ENCODE measurements around the gene CCDC107. TPM values are rescaled to one million over a fixed set of nuclear protein-coding genes. Genes with fewer than 3 reads are reported as not detected.

Gene CCDC107
- total and polyA plus RNA-seq, 4 donors, result 5.4 to 20.2 (median 10.4) TPM

DNA sequence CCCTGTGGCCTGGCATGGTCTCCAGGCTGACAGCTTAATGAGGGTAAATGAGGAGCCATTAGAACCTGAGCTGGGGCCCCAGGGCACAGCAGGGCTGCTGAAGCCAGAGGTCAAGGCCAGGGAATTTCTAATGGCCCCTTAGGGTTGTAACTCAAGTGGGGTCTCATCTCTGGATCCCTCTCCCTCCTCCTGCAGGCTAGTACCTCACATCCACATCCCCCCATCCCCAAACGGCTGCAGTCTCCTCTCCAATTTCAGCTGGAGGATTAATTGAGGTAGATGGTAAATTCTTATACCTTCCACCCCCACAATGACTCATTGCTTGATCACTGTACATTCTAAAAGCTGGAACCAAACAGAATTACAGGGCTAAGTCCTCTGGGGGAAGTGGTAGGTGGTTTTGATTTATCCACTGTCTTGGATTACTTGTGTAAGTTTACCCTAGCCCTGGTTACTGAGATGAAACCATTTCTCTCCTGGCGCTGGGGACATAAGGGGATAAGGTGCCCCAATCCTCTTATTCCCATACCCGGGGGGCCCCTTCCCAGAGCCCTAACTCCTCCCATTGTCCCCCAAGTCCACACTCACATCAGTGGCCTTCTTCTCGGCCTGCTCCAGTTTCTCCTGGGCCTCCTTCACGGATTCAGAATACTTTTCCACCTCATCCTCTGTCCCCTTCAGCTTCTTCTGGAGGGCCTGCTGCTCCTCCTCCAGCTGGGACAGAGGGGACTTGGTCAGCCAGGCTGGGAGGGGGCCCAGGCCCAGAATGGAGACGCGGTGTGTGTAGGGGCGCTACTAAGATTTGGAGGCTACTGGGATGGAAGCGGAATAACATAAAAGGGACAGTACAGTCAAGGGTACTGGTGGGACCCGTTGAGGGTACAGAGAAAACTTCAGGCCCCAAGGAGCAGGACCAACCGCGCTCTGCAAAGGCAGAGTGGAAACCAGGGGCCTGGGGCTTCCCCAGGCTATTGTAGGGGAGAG is 30.8 kb downstream of the CCDC107 start:
- no peak overlapping the region for H3K9ac ChIP-seq (ENCODE audit: low read depth in 1 of 2, low read length in 2 of 2)
- H3K27ac ChIP-seq (ENCODE audit: low read depth in 1 of 2, low read length in 2 of 2), result peak overlapping the region in 1 of 2 donors; percentile 12
- peak overlapping the region in 1 of 3 donors; percentile 22 for H3K4me3 ChIP-seq (ENCODE audit: low read depth in 1 of 3, low read length in 3 of 3)
- no peak for TF ChIP-seq TAF1 (conservative IDR thresholded peaks at IDR 0.05)
- no peak for TF ChIP-seq FOXA2 (IDR thresholded peaks at IDR 0.05)
- TF ChIP-seq, protein P1, sequence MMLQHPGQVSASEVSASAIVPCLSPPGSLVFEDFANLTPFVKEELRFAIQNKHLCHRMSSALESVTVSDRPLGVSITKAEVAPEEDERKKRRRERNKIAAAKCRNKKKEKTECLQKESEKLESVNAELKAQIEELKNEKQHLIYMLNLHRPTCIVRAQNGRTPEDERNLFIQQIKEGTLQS (IDR thresholded peaks at IDR 0.05), result no peak
- TF ChIP-seq, protein P2, sequence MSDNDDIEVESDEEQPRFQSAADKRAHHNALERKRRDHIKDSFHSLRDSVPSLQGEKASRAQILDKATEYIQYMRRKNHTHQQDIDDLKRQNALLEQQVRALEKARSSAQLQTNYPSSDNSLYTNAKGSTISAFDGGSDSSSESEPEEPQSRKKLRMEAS (IDR thresholded peaks at IDR 0.05), result no peak
- TF ChIP-seq NR2F2 (IDR thresholded peaks at IDR 0.05), result no peak
- no peak for TF ChIP-seq YY1 (IDR thresholded peaks at IDR 0.05)
- no peak for TF ChIP-seq JUND (IDR thresholded peaks at IDR 0.05)
- no peak for TF ChIP-seq FOXA1 (IDR thresholded peaks at IDR 0.05)
- no peak for TF ChIP-seq RAD21 (IDR thresholded peaks at IDR 0.05)
- TF ChIP-seq EGR1 (IDR thresholded peaks at IDR 0.05; ENCODE audit: low read depth in 2 of 2), result no peak
- TF ChIP-seq HNF4G (IDR thresholded peaks at IDR 0.05), result no peak
- TF ChIP-seq, protein P3, sequence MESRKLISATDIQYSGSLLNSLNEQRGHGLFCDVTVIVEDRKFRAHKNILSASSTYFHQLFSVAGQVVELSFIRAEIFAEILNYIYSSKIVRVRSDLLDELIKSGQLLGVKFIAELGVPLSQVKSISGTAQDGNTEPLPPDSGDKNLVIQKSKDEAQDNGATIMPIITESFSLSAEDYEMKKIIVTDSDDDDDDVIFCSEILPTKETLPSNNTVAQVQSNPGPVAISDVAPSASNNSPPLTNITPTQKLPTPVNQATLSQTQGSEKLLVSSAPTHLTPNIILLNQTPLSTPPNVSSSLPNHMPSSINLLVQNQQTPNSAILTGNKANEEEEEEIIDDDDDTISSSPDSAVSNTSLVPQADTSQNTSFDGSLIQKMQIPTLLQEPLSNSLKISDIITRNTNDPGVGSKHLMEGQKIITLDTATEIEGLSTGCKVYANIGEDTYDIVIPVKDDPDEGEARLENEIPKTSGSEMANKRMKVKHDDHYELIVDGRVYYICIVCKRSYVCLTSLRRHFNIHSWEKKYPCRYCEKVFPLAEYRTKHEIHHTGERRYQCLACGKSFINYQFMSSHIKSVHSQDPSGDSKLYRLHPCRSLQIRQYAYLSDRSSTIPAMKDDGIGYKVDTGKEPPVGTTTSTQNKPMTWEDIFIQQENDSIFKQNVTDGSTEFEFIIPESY (IDR thresholded peaks at IDR 0.05), result no peak
- TF ChIP-seq, protein P4, sequence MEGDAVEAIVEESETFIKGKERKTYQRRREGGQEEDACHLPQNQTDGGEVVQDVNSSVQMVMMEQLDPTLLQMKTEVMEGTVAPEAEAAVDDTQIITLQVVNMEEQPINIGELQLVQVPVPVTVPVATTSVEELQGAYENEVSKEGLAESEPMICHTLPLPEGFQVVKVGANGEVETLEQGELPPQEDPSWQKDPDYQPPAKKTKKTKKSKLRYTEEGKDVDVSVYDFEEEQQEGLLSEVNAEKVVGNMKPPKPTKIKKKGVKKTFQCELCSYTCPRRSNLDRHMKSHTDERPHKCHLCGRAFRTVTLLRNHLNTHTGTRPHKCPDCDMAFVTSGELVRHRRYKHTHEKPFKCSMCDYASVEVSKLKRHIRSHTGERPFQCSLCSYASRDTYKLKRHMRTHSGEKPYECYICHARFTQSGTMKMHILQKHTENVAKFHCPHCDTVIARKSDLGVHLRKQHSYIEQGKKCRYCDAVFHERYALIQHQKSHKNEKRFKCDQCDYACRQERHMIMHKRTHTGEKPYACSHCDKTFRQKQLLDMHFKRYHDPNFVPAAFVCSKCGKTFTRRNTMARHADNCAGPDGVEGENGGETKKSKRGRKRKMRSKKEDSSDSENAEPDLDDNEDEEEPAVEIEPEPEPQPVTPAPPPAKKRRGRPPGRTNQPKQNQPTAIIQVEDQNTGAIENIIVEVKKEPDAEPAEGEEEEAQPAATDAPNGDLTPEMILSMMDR (IDR thresholded peaks at IDR 0.05; ENCODE audit: low read depth, low read length, missing input control), result no peak
- no peak for TF ChIP-seq RXRA (IDR thresholded peaks at IDR 0.05)
- TF ChIP-seq, protein P5, sequence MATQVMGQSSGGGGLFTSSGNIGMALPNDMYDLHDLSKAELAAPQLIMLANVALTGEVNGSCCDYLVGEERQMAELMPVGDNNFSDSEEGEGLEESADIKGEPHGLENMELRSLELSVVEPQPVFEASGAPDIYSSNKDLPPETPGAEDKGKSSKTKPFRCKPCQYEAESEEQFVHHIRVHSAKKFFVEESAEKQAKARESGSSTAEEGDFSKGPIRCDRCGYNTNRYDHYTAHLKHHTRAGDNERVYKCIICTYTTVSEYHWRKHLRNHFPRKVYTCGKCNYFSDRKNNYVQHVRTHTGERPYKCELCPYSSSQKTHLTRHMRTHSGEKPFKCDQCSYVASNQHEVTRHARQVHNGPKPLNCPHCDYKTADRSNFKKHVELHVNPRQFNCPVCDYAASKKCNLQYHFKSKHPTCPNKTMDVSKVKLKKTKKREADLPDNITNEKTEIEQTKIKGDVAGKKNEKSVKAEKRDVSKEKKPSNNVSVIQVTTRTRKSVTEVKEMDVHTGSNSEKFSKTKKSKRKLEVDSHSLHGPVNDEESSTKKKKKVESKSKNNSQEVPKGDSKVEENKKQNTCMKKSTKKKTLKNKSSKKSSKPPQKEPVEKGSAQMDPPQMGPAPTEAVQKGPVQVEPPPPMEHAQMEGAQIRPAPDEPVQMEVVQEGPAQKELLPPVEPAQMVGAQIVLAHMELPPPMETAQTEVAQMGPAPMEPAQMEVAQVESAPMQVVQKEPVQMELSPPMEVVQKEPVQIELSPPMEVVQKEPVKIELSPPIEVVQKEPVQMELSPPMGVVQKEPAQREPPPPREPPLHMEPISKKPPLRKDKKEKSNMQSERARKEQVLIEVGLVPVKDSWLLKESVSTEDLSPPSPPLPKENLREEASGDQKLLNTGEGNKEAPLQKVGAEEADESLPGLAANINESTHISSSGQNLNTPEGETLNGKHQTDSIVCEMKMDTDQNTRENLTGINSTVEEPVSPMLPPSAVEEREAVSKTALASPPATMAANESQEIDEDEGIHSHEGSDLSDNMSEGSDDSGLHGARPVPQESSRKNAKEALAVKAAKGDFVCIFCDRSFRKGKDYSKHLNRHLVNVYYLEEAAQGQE (IDR thresholded peaks at IDR 0.05), result no peak
- TF ChIP-seq GABPA (IDR thresholded peaks at IDR 0.05 in 1 of 2, conservative IDR thresholded peaks at IDR 0.05 in 1 of 2), result no peak
- no peak for TF ChIP-seq SP1 (IDR thresholded peaks at IDR 0.05)
- peaks cover 0 to 2% (median 0%) of the 10 kb centered on the region in 4 donors for H3K36me3 ChIP-seq (ENCODE audit: control insufficient read depth in 4 of 4, insufficient read depth in 3 of 4, low read depth in 1 of 4, low read length in 3 of 4)
- peaks cover 0 to 10% (median 5%) of the 10 kb centered on the region in 4 donors for H3K4me1 ChIP-seq (ENCODE audit: control insufficient read depth in 4 of 4, insufficient read depth in 4 of 4, low read length in 3 of 4)
- no peak for DNase-seq (ENCODE audit: low spot score)
- 90% methylated on average over 12 of the region's 12 CpGs for WGBS
- no peaks in the 10 kb centered on the region for H3K27me3 ChIP-seq (ENCODE audit: control insufficient read depth in 4 of 4, insufficient read depth in 4 of 4, low read length in 3 of 4)
- no peaks in the 10 kb centered on the region for H3K9me3 ChIP-seq (ENCODE audit: control insufficient read depth in 4 of 4, low read length in 3 of 4)
